Ovary (tissue), 3 donors: Measurements from ENCODE around the gene GPR75.

ENCODE experiments used
- CTCF ChIP-seq, 3 donors: fragments of 450-650 bp in 2 of 3; fragments of 200-600 bp in 1 of 3; IDR thresholded peaks; one replicate each; pipeline versions ENCODE4 v1.5.1 to v1.8.0; 2016 to 2022; ENCODE audit warnings: antibody characterized with exemption in 3 of 3, mild to moderate bottlenecking in 1 of 3
- POLR2A ChIP-seq: fragments of 450-650 bp; IDR thresholded peaks from one replicate; pipeline ENCODE4 v1.6.1; 2017; ENCODE audit warnings: antibody characterized with exemption, mild to moderate bottlenecking, moderate library complexity
- donor health status: DM: no; HTN: no; CAD: no.

- TF ChIP-seq CTCF (IDR thresholded peaks at IDR 0.05), result no peak
- no peak for TF ChIP-seq POLR2A
Measured at GRCh38 chr2:53848062-53848461, 11.7 kb downstream of the GPR75 start.
